Endothelial cell of umbilical vein (primary cell): ENCODE results near the gene POMGNT2.

Source experiments
- CTCF ChIP-seq, 2 donors: IDR thresholded peaks; 1 replicate in 1 of 2; 2 replicates in 1 of 2; pipeline ENCODE4 v1.5.1; 2011; ENCODE audit warnings: low read length in 2 of 2, mild to moderate bottlenecking in 2 of 2, moderate library complexity in 2 of 2, control low read depth in 1 of 2, inconsistent platforms in 1 of 2, low read depth in 1 of 2; ENCODE audit not compliant: insufficient read depth in 1 of 2; ENCODE audit errors: extremely low read depth in 1 of 2
- EZH2 ChIP-seq: IDR thresholded peaks from 2 replicates; pipeline ENCODE4 v1.6.1; 2012; ENCODE audit warnings: borderline replicate concordance, low read depth, mild to moderate bottlenecking, moderate library complexity, low read length, inconsistent platforms; ENCODE audit not compliant: severe bottlenecking
- FOS ChIP-seq: IDR thresholded peaks from 2 replicates; pipeline ENCODE4 v1.6.1; 2011; ENCODE audit warnings: mild to moderate bottlenecking, low read length, moderate library complexity, borderline replicate concordance; ENCODE audit not compliant: insufficient read depth
- GATA2 ChIP-seq: IDR thresholded peaks from 2 replicates; pipeline ENCODE4 v1.7.0; 2011; ENCODE audit warnings: low read depth, mild to moderate bottlenecking, moderate library complexity, mixed read lengths, low read length; ENCODE audit not compliant: insufficient read length, insufficient read depth
- JUN ChIP-seq: IDR thresholded peaks from 2 replicates; pipeline ENCODE4 v1.6.1; 2011; ENCODE audit warnings: borderline replicate concordance, low read depth; ENCODE audit not compliant: insufficient read length, insufficient read depth
- MAX ChIP-seq: IDR thresholded peaks from 2 replicates; pipeline ENCODE4 v1.6.1; 2011; ENCODE audit not compliant: insufficient read depth, insufficient read length
- MYC ChIP-seq: IDR thresholded peaks from one replicate; pipeline ENCODE4 v1.6.1; 2011; ENCODE audit warnings: mild to moderate bottlenecking, low read depth, low read length
- POLR2A ChIP-seq: IDR thresholded peaks from 2 replicates; pipeline ENCODE4 v1.6.1; 2012; ENCODE audit warnings: low read depth, mild to moderate bottlenecking, control low read depth, low read length
- POLR2AphosphoS5 ChIP-seq: IDR thresholded peaks from 2 replicates; pipeline ENCODE4 v1.6.1; 2012; ENCODE audit warnings: low read depth, mild to moderate bottlenecking, control low read depth, low read length, moderate library complexity; ENCODE audit not compliant: insufficient read depth

- no peak for TF ChIP-seq CTCF (IDR thresholded peaks at IDR 0.05; ENCODE audit: extremely low read depth in 1 of 2, insufficient read depth in 1 of 2, low read depth in 1 of 2, low read length in 2 of 2)
- no peak for TF ChIP-seq JUN
- TF ChIP-seq POLR2A, result no peak
- no peak for TF ChIP-seq EZH2
- TF ChIP-seq POLR2AphosphoS5, result no peak
- no peak for TF ChIP-seq MYC
- no peak for TF ChIP-seq MAX
- no peak for TF ChIP-seq FOS
- no peak for TF ChIP-seq GATA2
Measured at GRCh38 chr3:43072361-43072760, 33.5 kb downstream of the POMGNT2 start.
